Activated CD4-positive, alpha-beta T cell treated with anti-CD3 and anti-CD28 coated beads for 36 hours (primary cell): ENCODE results near the gene ZSCAN5A. TPM values are rescaled to one million over a fixed set of nuclear protein-coding genes. Genes with fewer than 3 reads are reported as not detected.
"Not testable (repeated sequence)": the region's sequence is repeated elsewhere in the genome, so short reads cannot be mapped to it uniquely, and the experiment has no call there.

Experiments used
- ATAC-seq: fragments of 200-7000 bp; cut with Tn5 transposase; one replicate; pipeline ENCODE4 v1.10.0; 2021; ENCODE audit warnings: mild to moderate bottlenecking, moderate library complexity
- CTCF ChIA-PET: fragments of 350-600 bp; sonication (Branson Sonifier 250); formaldehyde crosslinking; loops from one replicate; lab custom pipeline; 2021; ENCODE audit warnings: antibody characterized with exemption; lab: Charles Lee
- POLR2A ChIA-PET: fragments of 350-600 bp; sonication (Branson Sonifier 250); formaldehyde crosslinking; loops from one replicate; lab custom pipeline; 2021; ENCODE audit warnings: antibody characterized with exemption, inconsistent platforms; lab: Charles Lee
- DNase-seq: peaks from one replicate; pipeline ENCODE4 v3.0.0-alpha.2; 2020
- H3K27ac Mint-ChIP-seq: one replicate; pipeline ENCODE4 v1.8.0; 2021; ENCODE audit warnings: mixed read lengths
- H3K27me3 Mint-ChIP-seq: one replicate; pipeline ENCODE4 v1.8.0; 2021; ENCODE audit warnings: mixed read lengths
- H3K36me3 Mint-ChIP-seq: one replicate; pipeline ENCODE4 v1.8.0; 2021; ENCODE audit warnings: low read depth, mixed read lengths
- H3K4me1 Mint-ChIP-seq: one replicate; pipeline ENCODE4 v1.8.0; 2021; ENCODE audit warnings: mixed read lengths
- H3K4me3 Mint-ChIP-seq: one replicate; pipeline ENCODE4 v1.8.0; 2021; ENCODE audit warnings: mild to moderate bottlenecking, moderate library complexity, mixed read lengths
- H3K9me3 Mint-ChIP-seq: one replicate; pipeline ENCODE4 v1.8.0; 2021; ENCODE audit warnings: low read depth, mixed read lengths
- intact Hi-C, 2 experiments: fragments of 100-400 bp; cut with DNase I in 1 of 2; cut with micrococcal nuclease in 1 of 2; formaldehyde crosslinking; loops; one replicate each; pipeline versions ENCODE4 v1.14.2 to v1.15.1; 2022 to 2024; cut with DNase I, micrococcal nuclease
- total RNA-seq, 2 experiments: library from RNA; stranded (reverse); gene quantifications; one replicate each; pipeline ENCODE4 v1.2.3, GENCODE V29; 2021

Gene ZSCAN5A
- total RNA-seq, 2 experiments from 2014 or later: 8.3 to 9.9 TPM

GRCh38 chr19:56337077-56337476 lies 22.4 kb upstream of the ZSCAN5A start:
- intact Hi-C loops: not testable (repeated sequence)

GRCh38 chr19:56335371-56335770 lies 20.7 kb upstream of the ZSCAN5A start:
- H3K27ac Mint-ChIP-seq, DNase-seq, ATAC-seq, H3K36me3 Mint-ChIP-seq, POLR2A ChIA-PET, H3K4me3 Mint-ChIP-seq, intact Hi-C loops, H3K4me1 Mint-ChIP-seq, H3K27me3 Mint-ChIP-seq: not testable (repeated sequence)
- CTCF ChIA-PET: interaction anchor here (1.0 to 5.6 kb wide), 4 partner anchors 12 to 269 kb away, joined by 3 to 72 read pairs (median 12); no protein-coding TSS in a partner anchor
- H3K9me3 Mint-ChIP-seq: peaks cover 13% of the 10 kb centered on the region

More at GRCh38 chr19:56337077-56337476, 22.4 kb upstream of the ZSCAN5A start:
- peaks cover 15% of the 10 kb centered on the region for H3K9me3 Mint-ChIP-seq
- H3K36me3 Mint-ChIP-seq, ATAC-seq, H3K4me1 Mint-ChIP-seq, CTCF ChIA-PET, H3K4me3 Mint-ChIP-seq, POLR2A ChIA-PET, DNase-seq, H3K27me3 Mint-ChIP-seq, H3K27ac Mint-ChIP-seq: not testable (repeated sequence)

GRCh38 chr19:56333506-56333905 lies 18.9 kb upstream of the ZSCAN5A start:
- Mint-ChIP-seq H3K27me3 (no peaks in the 10 kb centered on the region), H3K4me3 (no peak overlapping the region), H3K27ac (no peak overlapping the region), H3K36me3 (peaks cover 1% of the 10 kb centered on the region), H3K9me3 (peaks cover 13% of the 10 kb centered on the region), H3K4me1 (no peaks in the 10 kb centered on the region)
- ChIA-PET CTCF (interaction anchor here (0.6 to 5.6 kb wide), 20 partner anchors 15 to 284 kb away, joined by 3 to 72 read pairs (median 5); partner anchors contain the start of gene EDDM13), POLR2A (interaction anchor here (1.1 kb wide), 1 partner anchor 80 kb away, joined by 3 read pairs; no protein-coding TSS in a partner anchor)
- intact Hi-C loops: loop anchor here (1.0 to 2.0 kb wide), 2 partner anchors 80 to 257 kb away; no protein-coding TSS in a partner anchor
- DNase-seq (peak; percentile 55), ATAC-seq (no peak)

GRCh38 chr19:56332695-56333094 lies 18.1 kb upstream of the ZSCAN5A start:
- ChIA-PET POLR2A (no interaction called here), CTCF (interaction anchor here (0.7 to 5.6 kb wide), 15 partner anchors 16 to 266 kb away, joined by 3 to 72 read pairs (median 5); partner anchors contain the start of gene EDDM13)
- no peaks in the 10 kb centered on the region for H3K4me1 Mint-ChIP-seq
- ATAC-seq (no peak), DNase-seq (no peak)
- H3K27ac Mint-ChIP-seq: no peak overlapping the region
- H3K27me3 Mint-ChIP-seq: no peaks in the 10 kb centered on the region
- intact Hi-C loops: loop anchor here (1.0 to 2.0 kb wide), 3 partner anchors 76 to 256 kb away; no protein-coding TSS in a partner anchor
- H3K4me3 Mint-ChIP-seq: no peak overlapping the region
- H3K36me3 Mint-ChIP-seq: peaks cover 1% of the 10 kb centered on the region
- peaks cover 7% of the 10 kb centered on the region for H3K9me3 Mint-ChIP-seq

GRCh38 chr19:56324436-56324835 lies 9.8 kb upstream of the ZSCAN5A start:
- Mint-ChIP-seq H3K4me3 (no peak overlapping the region), H3K4me1 (no peaks in the 10 kb centered on the region), H3K9me3 (no peaks in the 10 kb centered on the region), H3K27ac (no peak overlapping the region), H3K27me3 (peaks cover 8% of the 10 kb centered on the region), H3K36me3 (no peaks in the 10 kb centered on the region)
- DNase-seq (no peak), ATAC-seq (no peak)
- ChIA-PET CTCF (interaction anchor here (0.7 kb wide), 1 partner anchor 258 kb away, joined by 4 read pairs; no protein-coding TSS in a partner anchor), POLR2A (no interaction called here)
- intact Hi-C loops: no loop called here

- ChIA-PET POLR2A (interaction anchor here (0.6 kb wide), 1 partner anchor 46 kb away, joined by 3 read pairs; no protein-coding TSS in a partner anchor), CTCF (no interaction called here)
- ATAC-seq: no peak
- H3K36me3 Mint-ChIP-seq: no peaks in the 10 kb centered on the region
- H3K27me3 Mint-ChIP-seq: peaks cover 8% of the 10 kb centered on the region
- no peak for DNase-seq
- intact Hi-C loops: no loop called here
- no peaks in the 10 kb centered on the region for H3K4me1 Mint-ChIP-seq
- no peaks in the 10 kb centered on the region for H3K9me3 Mint-ChIP-seq
- no peak overlapping the region for H3K4me3 Mint-ChIP-seq
- no peak overlapping the region for H3K27ac Mint-ChIP-seq
Measured at GRCh38 chr19:56321989-56322440, 7.4 kb upstream of the ZSCAN5A start.

GRCh38 chr19:56321254-56321988 lies 6.8 kb upstream of the ZSCAN5A start:
- H3K4me3 Mint-ChIP-seq: no peak overlapping the region

GRCh38 chr19:56319991-56320390 lies 5.4 kb upstream of the ZSCAN5A start:
- H3K27me3 Mint-ChIP-seq: peaks cover 8% of the 10 kb centered on the region
- CTCF ChIA-PET: no interaction called here
- POLR2A ChIA-PET: no interaction called here

More at GRCh38 chr19:56321254-56321988, 6.8 kb upstream of the ZSCAN5A start:
- H3K4me1 Mint-ChIP-seq: no peaks in the 10 kb centered on the region
- H3K27ac Mint-ChIP-seq: no peak overlapping the region
- ATAC-seq (no peak), DNase-seq (no peak)
- H3K9me3 Mint-ChIP-seq: no peaks in the 10 kb centered on the region
- ChIA-PET POLR2A (interaction anchor here (0.6 kb wide), 1 partner anchor 45 kb away, joined by 3 read pairs; no protein-coding TSS in a partner anchor), CTCF (no interaction called here)
- H3K36me3 Mint-ChIP-seq: no peaks in the 10 kb centered on the region
- H3K27me3 Mint-ChIP-seq: peaks cover 8% of the 10 kb centered on the region
- intact Hi-C loops: no loop called here

GRCh38 chr19:56317749-56318148 lies 3.1 kb upstream of the ZSCAN5A start:
- ChIA-PET POLR2A (interaction anchor here (0.6 kb wide), 1 partner anchor 277 kb away, joined by 3 read pairs; the partner anchor contains the start of gene ZNF71), CTCF (interaction anchor here (1.1 kb wide), 1 partner anchor 241 kb away, joined by 3 read pairs; no protein-coding TSS in a partner anchor)
- intact Hi-C loops: loop anchor here in 1 of 2 experiments (10.0 kb wide), 3 partner anchors 1063 to 1497 kb away; partner anchors contain the start of genes PPP6R1, ZNF552 and ZNF749
- no peak overlapping the region for H3K4me3 Mint-ChIP-seq
- peaks cover 4% of the 10 kb centered on the region for H3K36me3 Mint-ChIP-seq
- H3K4me1 Mint-ChIP-seq: peaks cover 18% of the 10 kb centered on the region
- peaks cover 1% of the 10 kb centered on the region for H3K9me3 Mint-ChIP-seq
- ATAC-seq (no peak), DNase-seq (no peak)
- H3K27me3 Mint-ChIP-seq: peaks cover 8% of the 10 kb centered on the region
- no peak overlapping the region for H3K27ac Mint-ChIP-seq

More at GRCh38 chr19:56319991-56320390, 5.4 kb upstream of the ZSCAN5A start:
- no peak for DNase-seq
- Mint-ChIP-seq H3K9me3 (no peaks in the 10 kb centered on the region), H3K4me3 (no peak overlapping the region), H3K4me1 (peaks cover 6% of the 10 kb centered on the region), H3K36me3 (no peaks in the 10 kb centered on the region), H3K27ac (no peak overlapping the region)
- intact Hi-C loops: loop anchor here in 1 of 2 experiments (10.0 kb wide), 3 partner anchors 1065 to 1495 kb away; partner anchors contain the start of genes PPP6R1, ZNF552 and ZNF749
- ATAC-seq: no peak

- no peak for DNase-seq
- intact Hi-C loops: loop anchor here in 1 of 2 experiments (10.0 kb wide), 3 partner anchors 1062 to 1498 kb away; partner anchors contain the start of genes PPP6R1, ZNF552 and ZNF749
- ChIA-PET POLR2A (no interaction called here), CTCF (no interaction called here)
- Mint-ChIP-seq H3K4me3 (no peak overlapping the region), H3K36me3 (peaks cover 9% of the 10 kb centered on the region), H3K27me3 (peaks cover 4% of the 10 kb centered on the region), H3K27ac (no peak overlapping the region), H3K4me1 (peaks cover 23% of the 10 kb centered on the region), H3K9me3 (peaks cover 1% of the 10 kb centered on the region)
- no peak for ATAC-seq
Measured at GRCh38 chr19:56316728-56317127, 2.1 kb upstream of the ZSCAN5A start.
